NCI-H510A (cell line): ENCODE data around the gene GNAI3.
A peak's percentile ranks its signal among the peaks of the same experiment; 100 is the strongest.
"Not testable (repeated sequence)": the region's sequence is repeated elsewhere in the genome, so short reads cannot be mapped to it uniquely, and the experiment has no call there.

Experiments used
- DNase-seq: peaks from one replicate; lab custom pipeline; 2025; lab: John Stamatoyannopoulos, UW

GNAI3 gene

DNA sequence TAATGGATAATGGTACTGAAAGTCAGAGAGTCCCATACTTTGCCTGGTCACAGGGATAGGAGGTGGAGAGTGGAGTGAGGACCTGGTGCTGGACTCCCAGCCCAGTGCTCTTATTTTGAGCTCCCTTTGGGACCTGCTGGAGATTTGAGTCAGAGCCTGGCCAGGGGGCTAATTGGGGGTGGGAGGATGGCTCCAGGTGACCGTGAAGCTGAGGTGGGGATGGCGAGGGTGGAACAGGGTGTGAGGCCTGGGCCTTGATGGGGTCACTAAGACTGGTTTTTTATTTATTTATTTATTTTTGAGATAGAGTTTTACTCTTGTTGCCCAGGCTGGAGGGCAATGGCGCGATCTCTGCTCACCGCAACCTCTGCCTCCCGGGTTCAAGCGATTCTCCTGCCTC, 89.0 kb downstream of the GNAI3 start:
- no peak for DNase-seq

DNA sequence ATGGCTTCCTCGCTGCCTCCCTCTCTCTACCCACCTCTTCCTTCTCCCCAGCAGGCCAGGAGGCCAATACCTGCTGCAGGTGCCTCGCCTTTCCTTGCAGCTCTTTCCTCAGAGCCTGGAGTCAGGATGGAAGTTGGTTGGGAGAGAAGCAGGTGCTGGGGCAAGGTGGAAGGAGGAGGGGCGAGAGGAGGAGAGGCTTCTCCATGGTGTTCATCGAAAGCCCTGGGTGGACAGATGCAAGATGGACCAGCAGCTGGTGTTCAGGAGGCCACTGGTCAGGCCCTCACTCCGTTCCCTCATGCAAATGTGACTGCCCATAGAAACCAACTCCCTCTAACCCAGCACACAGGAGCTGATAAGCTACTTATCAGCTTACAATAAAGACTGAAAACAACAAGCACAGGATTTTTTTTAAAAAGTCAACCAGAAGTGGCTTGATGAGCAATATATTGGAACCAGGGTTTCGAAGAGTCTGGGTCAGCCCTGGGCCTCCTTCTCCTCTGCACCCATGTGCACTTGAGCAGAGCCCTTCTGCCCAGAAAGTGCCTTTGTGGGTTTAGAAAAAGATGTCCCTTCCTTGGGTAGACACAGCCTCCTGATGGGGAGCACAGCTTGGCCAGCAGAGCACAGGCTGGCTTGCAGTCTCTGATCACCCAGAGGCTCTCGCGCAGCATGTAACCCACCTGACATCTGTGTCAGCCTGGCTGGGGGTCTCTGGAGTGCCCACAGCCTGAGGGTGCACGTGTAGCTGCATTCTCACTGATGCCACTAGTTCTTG, 90.8 kb downstream of the GNAI3 start:
- DNase-seq, result no peak

DNA sequence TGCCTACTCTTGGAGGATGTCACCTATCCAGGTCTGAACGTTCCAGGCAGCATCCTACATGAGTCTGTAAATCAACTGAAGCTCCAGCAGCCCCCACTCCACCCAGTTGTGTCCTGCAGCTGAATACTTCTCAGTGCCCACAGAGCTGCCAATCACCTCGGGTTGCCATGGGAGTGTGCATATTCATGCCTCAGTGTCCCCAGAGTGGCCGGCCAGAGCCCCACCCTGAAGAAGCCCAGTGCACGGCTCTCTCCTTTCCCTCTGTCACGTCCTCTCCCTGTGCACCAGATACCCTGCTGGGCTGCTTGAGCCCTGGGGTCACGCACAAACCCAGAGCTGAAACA, 91.4 kb downstream of the GNAI3 start:
- no peak for DNase-seq

DNA sequence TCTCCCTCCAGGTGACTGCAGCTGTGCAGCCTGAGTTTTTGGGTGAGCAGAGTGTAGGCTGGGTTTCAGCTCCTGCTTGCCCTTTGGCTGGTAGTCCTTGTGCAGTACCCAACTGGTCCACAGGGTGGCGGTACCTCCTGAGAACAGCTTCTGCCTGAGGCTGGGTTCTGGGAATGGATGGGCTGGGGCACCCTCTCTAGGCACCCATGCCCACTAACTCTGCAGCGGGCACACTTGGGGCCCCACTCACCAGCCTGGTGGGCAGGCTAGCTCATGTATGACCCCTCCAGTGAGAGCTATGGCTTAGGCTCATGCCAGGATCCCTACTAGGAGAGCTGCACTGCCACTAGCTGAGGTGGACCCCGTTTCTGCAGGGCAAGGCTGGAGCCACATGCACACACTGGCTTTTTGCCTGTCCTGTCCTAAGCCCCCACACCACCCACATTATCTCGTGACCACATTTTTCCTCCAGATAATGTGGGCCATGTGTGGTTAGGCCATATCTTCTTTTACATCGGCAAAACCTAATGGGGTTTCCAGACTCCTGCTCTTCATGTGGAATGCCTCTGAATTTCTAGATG, 92.0 kb downstream of the GNAI3 start:
- DNase-seq, result no peak

DNA sequence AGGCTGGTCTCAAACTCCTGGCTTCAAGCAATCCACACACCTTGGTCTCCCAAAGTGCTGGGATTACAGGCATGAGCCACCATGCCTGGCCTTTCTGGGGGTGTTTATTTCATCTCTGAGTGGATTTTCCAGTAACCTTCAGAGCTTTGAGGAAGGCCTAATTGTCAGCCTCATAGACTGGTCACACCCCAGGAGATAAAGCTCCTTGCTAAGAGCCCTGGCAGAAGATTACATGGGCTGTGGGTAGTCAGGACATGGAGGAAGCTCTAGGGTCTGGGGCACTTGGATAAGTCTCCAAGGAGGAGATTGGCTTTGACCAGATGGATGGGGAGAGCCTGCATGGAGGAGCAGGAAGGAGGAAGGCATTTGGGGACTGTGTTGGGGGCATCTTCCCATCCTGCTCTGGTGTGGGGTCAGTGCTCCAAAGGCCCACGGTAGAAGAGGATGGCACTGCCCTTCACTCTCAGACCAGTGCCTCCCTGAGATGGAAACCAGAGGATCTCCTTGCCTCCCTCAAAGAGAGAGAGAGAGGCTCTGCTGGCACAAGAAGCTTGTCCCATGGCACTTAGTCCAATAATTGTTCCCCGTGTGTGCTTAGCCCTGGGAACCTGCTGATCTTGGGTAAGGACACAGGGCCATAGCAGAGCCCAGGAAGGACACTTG, 92.8 kb downstream of the GNAI3 start:
- no peak for DNase-seq

DNA sequence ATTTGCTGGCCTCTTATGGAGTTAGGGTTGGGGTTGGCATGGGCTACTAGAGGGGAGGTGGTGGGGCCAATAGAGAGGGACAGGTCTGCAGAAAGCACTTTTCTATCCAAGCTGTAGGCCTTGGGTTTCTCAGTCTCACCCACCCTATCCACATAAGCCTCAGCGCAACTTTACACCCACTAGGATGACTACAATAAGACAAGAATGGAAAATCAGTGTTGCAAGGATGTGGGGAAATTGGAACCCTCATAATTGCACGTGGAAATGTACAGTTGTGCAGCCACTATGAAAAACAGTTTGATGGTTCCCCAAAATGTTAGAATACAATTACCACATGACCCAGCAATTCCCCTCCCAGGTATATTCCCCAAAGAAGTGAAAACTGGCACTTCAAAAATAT, 93.4 kb downstream of the GNAI3 start:
- DNase-seq, result no peak

DNA sequence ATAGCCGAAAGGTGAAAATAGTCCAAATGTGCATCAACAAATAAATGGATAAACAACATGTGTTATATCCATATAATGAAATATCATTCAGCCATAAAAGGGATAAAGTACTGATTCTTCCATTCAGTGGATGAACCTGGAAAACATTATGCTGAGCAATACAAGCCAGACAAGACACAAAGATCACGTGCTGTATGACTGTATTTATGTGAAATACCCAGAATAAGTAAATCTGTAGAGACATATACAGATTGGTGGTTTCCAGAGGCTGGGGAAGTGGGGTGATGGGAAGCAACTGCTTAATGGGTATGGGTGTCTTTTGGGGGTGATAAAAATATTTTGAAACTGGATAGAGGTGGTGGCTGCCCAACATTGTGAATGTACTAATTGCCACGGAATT, 94.2 kb downstream of the GNAI3 start:
- DNase-seq, result no peak

DNA sequence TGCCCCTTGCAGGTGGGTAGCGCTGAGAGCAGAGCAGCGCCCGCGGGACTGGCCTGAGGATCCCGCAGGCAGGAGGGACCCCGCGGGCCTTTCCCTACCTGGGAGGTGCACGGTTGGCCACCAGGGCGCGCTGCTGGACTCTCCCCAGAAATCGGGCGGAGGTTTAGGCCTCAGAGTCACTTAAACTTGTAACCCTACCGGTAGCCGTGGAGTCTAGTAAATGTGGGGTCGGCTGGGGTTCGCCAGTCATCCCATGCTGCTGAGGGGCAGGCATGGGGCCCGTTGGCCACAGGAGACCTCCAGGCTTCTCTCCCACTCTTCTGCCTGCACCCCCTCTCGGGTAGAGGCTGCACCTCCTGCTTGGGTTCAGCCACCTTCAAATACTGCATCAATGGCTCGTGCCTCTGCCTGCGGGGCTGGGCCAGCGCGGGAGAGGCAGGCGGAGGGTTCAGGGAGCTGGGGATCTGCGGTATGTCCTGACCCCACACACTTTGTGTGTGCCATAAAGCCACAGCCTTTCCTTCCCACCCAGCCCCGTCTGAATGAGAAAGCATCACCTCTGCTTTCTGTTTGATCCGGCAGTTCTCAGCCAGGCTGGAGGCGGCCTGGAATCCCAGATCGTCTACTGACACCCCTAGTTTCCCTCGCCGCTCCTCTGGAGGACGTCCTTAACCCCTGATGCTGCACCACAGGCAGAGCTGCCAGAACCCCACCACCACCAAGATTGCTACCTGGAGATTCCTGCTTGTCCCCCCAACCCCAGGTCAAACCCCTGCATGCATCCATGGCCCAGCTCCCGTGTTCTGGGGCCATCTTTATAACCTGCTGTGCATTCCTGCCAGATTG, 95.2 kb downstream of the GNAI3 start:
- peak; percentile 45 for DNase-seq

DNA sequence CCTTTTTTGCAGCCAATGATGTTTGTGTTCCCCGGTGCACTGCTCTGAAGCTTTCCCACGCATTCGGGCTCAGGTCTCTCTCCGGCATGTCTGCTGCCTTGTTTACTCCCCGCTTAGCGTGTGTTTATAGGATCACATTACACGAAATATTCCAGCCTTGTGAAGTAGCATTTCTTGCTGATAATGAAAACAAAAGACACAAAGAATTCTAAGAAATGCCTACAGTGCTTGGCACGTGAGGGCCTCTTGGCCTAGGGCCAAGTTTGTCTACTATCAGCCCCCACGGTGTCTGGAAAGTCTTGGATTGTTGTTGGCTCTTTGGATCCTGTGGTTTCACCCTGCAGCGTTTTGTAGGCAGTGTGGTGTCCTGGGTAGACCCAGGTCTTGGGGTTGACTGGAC, 96.3 kb downstream of the GNAI3 start:
- DNase-seq, result no peak

DNA sequence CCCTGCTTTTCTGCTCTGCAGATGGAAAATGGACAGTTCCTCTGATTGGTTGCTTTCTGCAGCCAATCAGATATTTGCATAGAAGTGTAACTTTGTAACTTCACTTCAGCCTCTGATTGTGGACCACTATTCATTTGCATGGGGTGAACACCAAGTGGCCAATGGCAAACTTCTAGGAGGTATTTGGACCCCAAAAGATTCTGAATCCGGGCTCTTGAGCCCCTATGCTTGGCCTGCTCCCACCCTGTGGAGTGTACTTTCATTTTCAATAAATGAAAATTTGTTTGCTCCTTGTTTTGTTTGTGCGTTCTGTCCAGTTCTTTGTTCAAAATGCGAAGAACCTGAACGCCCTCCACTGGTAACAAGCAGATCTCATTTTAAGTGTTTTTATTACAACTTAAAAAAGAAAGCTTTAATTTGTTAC, 101.1 kb downstream of the GNAI3 start:
- no peak for DNase-seq

DNA sequence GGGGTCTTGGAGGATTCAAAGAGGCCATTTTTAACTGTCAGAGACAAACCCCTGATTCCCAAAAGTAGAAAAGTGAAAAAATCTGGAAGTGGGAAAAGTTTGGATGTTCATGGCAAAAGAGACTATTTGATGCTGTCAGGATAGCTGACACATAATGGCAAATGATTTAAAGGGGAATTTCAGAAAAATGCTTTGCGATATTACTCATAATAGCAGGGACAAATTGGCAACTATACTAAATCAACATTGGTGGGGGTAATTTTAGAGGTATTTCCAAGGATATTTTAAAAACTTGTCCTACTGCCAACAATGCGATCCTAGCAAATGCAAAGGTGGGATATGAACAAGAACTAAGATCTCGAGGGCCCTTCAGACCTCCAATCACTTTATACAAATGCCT, 102.2 kb downstream of the GNAI3 start:
- DNase-seq, result no peak

DNA sequence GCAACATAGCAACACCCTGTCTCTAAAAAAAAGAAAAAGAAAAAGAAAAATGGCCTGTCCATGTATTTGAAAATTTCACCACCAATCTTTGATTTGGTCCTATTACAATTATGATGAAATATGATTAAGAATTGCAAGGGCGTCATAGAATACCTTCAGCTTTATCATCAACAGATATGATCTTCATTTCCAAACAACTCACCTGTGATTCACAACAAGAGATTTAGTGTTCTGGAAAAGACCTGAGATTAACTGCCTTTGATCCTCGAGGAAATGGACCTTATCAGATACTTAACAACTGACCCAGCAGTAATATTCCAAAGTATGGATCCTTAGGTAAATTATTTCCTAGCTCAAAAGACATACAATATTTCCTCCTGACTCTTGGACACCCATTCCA, 104.0 kb downstream of the GNAI3 start:
- DNase-seq, result no peak

DNA sequence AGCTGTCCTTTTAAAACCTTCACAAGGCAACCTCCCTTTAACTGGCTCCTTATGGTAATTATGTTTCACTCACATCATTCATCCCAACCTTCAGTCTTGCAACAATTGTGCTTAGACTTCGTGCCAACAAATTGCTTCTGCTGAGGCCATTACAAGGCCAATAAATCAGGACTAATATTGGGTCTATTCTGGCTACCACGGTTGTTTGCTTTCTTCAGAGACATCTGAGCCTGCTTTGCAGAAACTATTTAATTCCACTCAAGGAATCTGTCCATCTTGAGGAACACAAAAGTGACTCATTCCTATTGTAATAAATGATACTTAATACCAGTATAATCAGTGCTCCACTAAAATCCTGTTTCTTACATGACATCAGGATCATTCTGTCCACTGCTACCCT, 104.9 kb downstream of the GNAI3 start:
- DNase-seq, result no peak

DNA sequence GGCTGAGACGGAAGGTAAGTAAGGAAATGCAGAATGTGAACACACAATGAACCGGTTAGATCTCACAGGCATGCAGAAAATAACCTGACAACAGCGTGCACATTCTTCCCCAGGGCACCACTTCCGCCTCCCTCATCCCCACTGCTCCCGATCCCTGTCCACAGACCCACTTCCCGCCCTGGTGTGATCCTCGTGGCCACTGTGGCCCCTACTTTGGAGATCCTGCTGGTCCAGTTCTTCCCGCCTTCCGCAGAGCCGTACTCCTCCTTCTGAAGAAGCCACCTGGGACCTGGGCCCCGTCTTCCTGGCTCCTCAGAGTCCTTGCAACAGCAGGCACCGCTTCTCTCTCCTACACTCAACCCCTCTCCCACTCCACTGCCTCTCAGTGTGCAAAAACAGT, 106.1 kb downstream of the GNAI3 start:
- no peak for DNase-seq

DNA sequence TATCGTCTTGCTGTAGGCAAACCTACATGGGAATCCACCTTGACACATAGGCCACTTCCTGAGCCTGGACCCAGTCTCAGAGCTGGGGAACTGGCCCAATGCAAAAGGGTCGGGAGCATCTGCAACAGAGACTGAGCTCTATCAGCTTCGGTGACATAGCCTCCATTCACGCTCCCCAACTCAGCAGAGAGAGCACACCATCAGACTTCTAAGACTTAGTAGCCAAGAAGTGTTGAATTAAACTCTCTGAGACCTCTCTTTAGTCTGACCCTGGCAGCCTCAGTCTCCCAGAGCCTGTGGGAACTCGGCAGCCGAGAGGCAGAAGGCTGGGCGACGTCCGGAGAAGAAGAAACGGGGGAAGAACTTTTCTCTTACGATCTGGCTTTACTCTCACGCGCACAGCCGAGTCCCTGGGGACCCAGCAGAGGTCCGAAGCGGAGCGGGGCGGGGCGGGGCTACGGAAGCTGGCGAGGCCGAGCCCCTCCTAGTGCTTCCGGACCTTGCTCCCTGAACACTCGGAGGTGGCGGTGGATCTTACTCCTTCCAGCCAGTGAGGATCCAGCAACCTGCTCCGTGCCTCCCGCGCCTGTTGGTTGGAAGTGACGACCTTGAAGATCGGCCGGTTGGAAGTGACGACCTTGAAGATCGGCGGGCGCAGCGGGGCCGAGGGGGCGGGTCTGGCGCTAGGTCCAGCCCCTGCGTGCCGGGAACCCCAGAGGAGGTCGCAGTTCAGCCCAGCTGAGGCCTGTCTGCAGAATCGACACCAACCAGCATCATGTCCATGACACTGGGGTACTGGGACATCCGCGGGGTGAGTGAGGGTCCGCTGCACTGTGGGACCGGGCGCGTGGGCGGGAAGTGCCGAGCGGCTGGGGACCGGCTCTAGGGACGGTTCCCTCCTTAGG, 107.5 kb downstream of the GNAI3 start, which contains the start of gene GSTM4:
GSTM4 (plus strand) TSS at position 485 of the 905 bp plus-strand sequence; CDS start at position 776, 291 bp downstream.
- peak; percentile 52 for DNase-seq

DNA sequence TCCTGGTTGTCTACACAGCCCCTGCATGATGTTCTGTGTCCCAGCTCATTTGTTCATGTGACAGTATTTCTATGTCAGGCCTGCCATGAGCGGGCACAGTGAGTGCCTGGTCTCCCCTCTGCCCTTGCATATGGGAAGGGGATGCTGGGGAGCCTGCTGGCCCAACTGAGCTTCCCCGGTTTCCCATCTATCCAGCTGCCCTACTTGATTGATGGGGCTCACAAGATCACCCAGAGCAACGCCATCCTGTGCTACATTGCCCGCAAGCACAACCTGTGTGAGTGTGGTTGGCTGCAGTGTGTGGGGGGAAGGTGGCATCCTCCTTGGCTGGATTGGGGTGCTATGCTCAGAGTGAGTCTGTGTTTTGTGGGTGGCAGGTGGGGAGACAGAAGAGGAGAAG, 109.0 kb downstream of the GNAI3 start:
- no peak for DNase-seq

DNA sequence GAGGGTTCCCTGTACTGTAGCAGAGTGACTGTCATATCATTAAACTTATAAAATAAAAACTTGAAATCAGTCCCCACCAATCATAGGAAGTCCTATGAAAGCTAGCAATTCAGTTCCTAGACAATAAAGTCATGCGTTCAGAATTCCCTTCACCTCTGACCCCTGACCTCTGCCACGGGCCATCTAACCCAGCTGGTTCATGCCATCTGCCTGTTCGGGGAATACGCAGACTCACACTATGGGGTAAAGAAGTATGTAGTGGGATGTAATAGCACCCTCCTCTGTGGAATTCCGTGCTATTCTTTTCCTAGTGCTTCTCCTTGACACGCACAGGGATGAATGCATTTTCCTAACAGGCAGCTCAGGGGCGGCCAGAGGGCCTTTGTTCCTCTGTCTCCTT, 109.6 kb downstream of the GNAI3 start:
- DNase-seq, result no peak

DNA sequence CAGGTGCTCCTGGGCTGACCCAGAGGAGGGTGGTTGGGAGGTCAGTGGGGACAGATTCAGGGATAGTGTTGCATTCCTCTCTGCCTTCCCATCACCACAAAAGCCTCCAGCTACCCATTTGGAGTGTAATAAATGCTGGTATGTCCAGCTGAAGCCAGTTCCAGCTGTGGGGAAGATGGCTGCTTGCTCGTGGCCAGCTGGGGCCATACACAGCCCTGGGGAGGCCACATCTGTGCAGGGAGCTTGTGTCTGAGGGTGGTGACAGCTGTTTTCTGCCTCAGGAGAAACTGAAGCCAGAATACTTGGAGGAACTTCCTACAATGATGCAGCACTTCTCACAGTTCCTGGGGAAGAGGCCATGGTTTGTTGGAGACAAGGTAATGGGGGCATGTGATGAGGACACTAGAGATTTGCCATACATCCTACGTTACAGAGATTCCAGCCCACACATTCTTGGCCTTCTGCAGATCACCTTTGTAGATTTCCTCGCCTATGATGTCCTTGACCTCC, 110.2 kb downstream of the GNAI3 start:
- no peak for DNase-seq

DNA sequence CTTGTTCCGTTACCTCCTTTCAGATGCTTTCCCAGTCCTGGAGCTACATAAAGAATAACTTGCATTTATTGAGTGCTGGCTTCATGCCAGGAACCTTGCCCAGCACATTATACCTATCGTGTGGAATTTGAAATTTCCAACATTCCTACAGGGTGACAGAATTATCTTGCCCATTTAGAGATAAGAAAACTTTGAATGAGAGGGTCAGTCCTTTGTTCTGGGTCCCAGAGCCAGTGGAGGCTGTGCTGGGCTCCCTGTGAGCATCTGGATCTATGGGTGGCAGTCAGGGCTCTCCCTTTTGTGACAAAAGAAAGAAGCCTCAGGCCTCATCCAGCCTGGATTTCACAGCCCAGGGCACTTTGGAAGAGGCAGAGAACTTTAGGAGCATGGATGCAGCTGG, 110.7 kb downstream of the GNAI3 start:
- DNase-seq, result no peak

DNA sequence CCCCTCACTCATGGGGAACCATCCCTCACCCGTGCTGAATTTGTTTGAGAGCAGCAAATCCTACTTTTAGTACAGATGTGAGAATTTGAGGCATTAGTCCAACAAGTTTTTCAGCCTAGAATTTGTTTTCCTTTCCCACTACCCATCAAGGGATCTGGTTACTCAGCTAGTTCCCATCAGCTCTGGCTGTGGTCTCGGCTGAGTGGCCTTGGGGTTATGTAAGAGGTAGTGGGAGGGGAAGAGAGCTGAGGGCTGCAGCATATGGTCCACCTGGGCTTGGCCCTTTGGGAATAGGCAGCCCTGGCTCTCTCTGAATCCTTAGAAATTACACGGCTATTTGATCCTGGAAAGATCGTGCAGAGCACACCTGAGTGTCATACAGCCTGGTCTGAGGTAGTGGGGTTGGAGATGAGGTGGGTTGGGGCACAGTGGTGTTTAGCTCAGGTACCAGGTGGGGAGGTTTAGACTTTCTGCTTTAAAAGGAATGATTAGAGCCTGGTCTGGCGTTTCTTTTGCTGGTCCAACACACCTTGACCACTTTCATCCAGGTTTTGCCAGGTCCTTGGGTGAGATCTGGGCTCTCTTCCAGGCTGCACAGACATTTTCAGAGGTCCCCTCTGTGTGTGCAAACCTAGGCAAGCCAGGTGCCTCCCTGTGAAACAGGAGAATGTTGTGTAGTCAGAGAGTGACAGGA, 111.7 kb downstream of the GNAI3 start:
- DNase-seq, result no peak

DNA sequence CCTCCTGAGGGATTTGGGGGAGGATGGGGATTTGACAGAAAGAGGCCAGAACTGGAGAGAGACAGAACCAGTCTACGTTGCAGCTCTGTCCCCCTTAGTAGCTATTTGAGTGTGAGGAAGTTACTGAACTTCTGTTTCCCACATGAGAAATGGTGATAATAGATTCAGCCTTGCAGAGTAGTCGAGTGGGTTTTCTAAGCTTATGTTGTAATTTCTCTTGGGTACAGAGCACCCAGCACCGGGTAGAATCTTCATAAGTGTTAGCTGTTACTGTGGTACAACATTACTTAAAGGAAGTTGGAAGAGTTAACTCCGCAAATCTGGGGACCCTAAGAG, 112.2 kb downstream of the GNAI3 start:
- DNase-seq, result not testable (repeated sequence)
